WTC11 (cell line): ENCODE results near the gene POMT1. TPM values are rescaled to one million over a fixed set of nuclear protein-coding genes. Genes with fewer than 3 reads are reported as not detected.
A peak's percentile ranks its signal among the peaks of the same experiment; 100 is the strongest.

ENCODE experiments used
- AFF4 ChIP-seq: sonication (generic); formaldehyde crosslinking; IDR thresholded peaks from 2 replicates; pipeline ENCODE4 v1.8.1; 2023; ENCODE audit warnings: mild to moderate bottlenecking, missing genetic modification reagents, borderline replicate concordance
- AR ChIP-seq: fragments of 250-450 bp; sonication (Bioruptor Pico); IDR thresholded peaks from 2 replicates; pipeline ENCODE4 v1.9.0; 2021; ENCODE audit warnings: mild to moderate bottlenecking
- ATF1 ChIP-seq: sonication (generic); formaldehyde crosslinking; IDR thresholded peaks from 2 replicates; pipeline ENCODE4 v1.8.1; 2023; ENCODE audit warnings: mild to moderate bottlenecking, moderate library complexity, missing genetic modification reagents
- ATF2 ChIP-seq: sonication (generic); formaldehyde crosslinking; IDR thresholded peaks from 2 replicates; pipeline ENCODE4 v1.8.1; 2022; ENCODE audit warnings: low read depth, missing genetic modification reagents, borderline replicate concordance
- E2F4 ChIP-seq: sonication (generic); formaldehyde crosslinking; IDR thresholded peaks from 2 replicates; pipeline ENCODE4 v1.8.1; 2022; ENCODE audit warnings: low read depth, mild to moderate bottlenecking, moderate library complexity, missing genetic modification reagents, borderline replicate concordance
- E2F5 ChIP-seq: sonication (generic); formaldehyde crosslinking; IDR thresholded peaks from 2 replicates; pipeline ENCODE4 v1.8.1; 2022; ENCODE audit warnings: mild to moderate bottlenecking, moderate library complexity, missing genetic modification reagents
- ESRRA ChIP-seq: sonication (generic); formaldehyde crosslinking; IDR thresholded peaks from 2 replicates; pipeline ENCODE4 v1.8.1; 2022; ENCODE audit warnings: mild to moderate bottlenecking, missing genetic modification reagents, borderline replicate concordance
- FOXK1 ChIP-seq: sonication (generic); formaldehyde crosslinking; IDR thresholded peaks from 2 replicates; pipeline ENCODE4 v1.8.0; 2022; ENCODE audit warnings: mild to moderate bottlenecking, moderate library complexity, missing genetic modification reagents
- GRHL2 ChIP-seq: fragments of 250-450 bp; sonication (Bioruptor Pico); IDR thresholded peaks from 2 replicates; pipeline ENCODE4 v1.8.0; 2022; ENCODE audit warnings: mild to moderate bottlenecking, moderate library complexity; ENCODE audit not compliant: insufficient replicate concordance, severe bottlenecking
- JUN ChIP-seq: sonication (generic); formaldehyde crosslinking; IDR thresholded peaks from 2 replicates; pipeline ENCODE4 v1.8.0; 2023; ENCODE audit warnings: mild to moderate bottlenecking, missing genetic modification reagents
- MXD4 ChIP-seq: fragments of 250-450 bp; sonication (Bioruptor Pico); IDR thresholded peaks from 2 replicates; pipeline ENCODE4 v1.8.0; 2021; ENCODE audit warnings: mild to moderate bottlenecking, moderate library complexity, borderline replicate concordance
- MYBL2 ChIP-seq: sonication (generic); formaldehyde crosslinking; IDR thresholded peaks from 2 replicates; pipeline ENCODE4 v1.8.1; 2023; ENCODE audit warnings: mild to moderate bottlenecking, moderate library complexity, missing genetic modification reagents
- NFE2L1 ChIP-seq: sonication (generic); formaldehyde crosslinking; IDR thresholded peaks from 2 replicates; pipeline ENCODE4 v1.8.1; 2023; ENCODE audit warnings: missing genetic modification reagents
- NR2C2 ChIP-seq: sonication (generic); formaldehyde crosslinking; IDR thresholded peaks from 2 replicates; pipeline ENCODE4 v1.8.0; 2022; ENCODE audit warnings: mild to moderate bottlenecking, missing genetic modification reagents
- PREB ChIP-seq: sonication (generic); formaldehyde crosslinking; IDR thresholded peaks from 2 replicates; pipeline ENCODE4 v1.8.1; 2022; ENCODE audit warnings: mild to moderate bottlenecking, missing genetic modification reagents, moderate library complexity, borderline replicate concordance
- SMAD3 ChIP-seq: sonication (generic); formaldehyde crosslinking; IDR thresholded peaks from 2 replicates; pipeline ENCODE4 v1.8.0; 2022; ENCODE audit warnings: missing genetic modification reagents, mild to moderate bottlenecking, borderline replicate concordance
- TCF7 ChIP-seq: sonication (generic); formaldehyde crosslinking; IDR thresholded peaks from 2 replicates; pipeline ENCODE4 v1.8.0; 2022; ENCODE audit warnings: mild to moderate bottlenecking, low read depth, missing genetic modification reagents, moderate library complexity
- TEAD1 ChIP-seq: sonication (generic); formaldehyde crosslinking; IDR thresholded peaks from 2 replicates; pipeline ENCODE4 v1.8.0; 2022; ENCODE audit warnings: mild to moderate bottlenecking, missing genetic modification reagents
- USF1 ChIP-seq: sonication (generic); formaldehyde crosslinking; IDR thresholded peaks from 2 replicates; pipeline ENCODE4 v1.8.0; 2022; ENCODE audit warnings: mild to moderate bottlenecking, missing genetic modification reagents
- ZBTB21 ChIP-seq: sonication (generic); formaldehyde crosslinking; IDR thresholded peaks from 2 replicates; pipeline ENCODE4 v1.8.1; 2023; ENCODE audit warnings: mild to moderate bottlenecking, missing genetic modification reagents, borderline replicate concordance
- ZNF138 ChIP-seq: sonication (generic); formaldehyde crosslinking; conservative IDR thresholded peaks from 2 replicates; pipeline ENCODE4 v1.8.1; 2022; ENCODE audit warnings: mild to moderate bottlenecking, moderate library complexity, missing genetic modification reagents
- ZNF232 ChIP-seq: sonication (generic); formaldehyde crosslinking; IDR thresholded peaks from 2 replicates; pipeline ENCODE4 v1.8.0; 2022; ENCODE audit warnings: mild to moderate bottlenecking, missing genetic modification reagents
- ZNF416 ChIP-seq: fragments of 250-450 bp; sonication (Bioruptor Pico); IDR thresholded peaks from 2 replicates; pipeline ENCODE4 v1.9.0; 2021; ENCODE audit warnings: mild to moderate bottlenecking, inconsistent platforms
- ZNF423 ChIP-seq: fragments of 250-450 bp; sonication (Bioruptor Pico); IDR thresholded peaks from 2 replicates; pipeline ENCODE4 v2.1.2; 2022; ENCODE audit warnings: mild to moderate bottlenecking, moderate library complexity
- total RNA-seq: library from RNA; stranded (reverse); gene quantifications from 3 replicates; pipeline ENCODE4 v1.2.3, GENCODE V29; 2021

Gene POMT1
- total RNA-seq, 1 experiment from 2014 or later: 36.2 TPM

- TF ChIP-seq ATF2 (CRISPR knock-in tag): no peak; the same call in 1 of the 2 replicates
- TF ChIP-seq ZBTB21 (CRISPR knock-in tag): peak; percentile 31; the same call in 1 of the 2 replicates
- no peak; the same call in 1 of the 2 replicates for TF ChIP-seq MYBL2 (CRISPR knock-in tag)
- no peak for TF ChIP-seq PREB
- TF ChIP-seq ZNF138 (CRISPR knock-in tag): no peak; the same call in 1 of the 2 replicates
- peak; percentile 75; the same call in 1 of the 2 replicates for TF ChIP-seq JUN (CRISPR knock-in tag)
- TF ChIP-seq NR2C2 (CRISPR knock-in tag): no peak
- TF ChIP-seq GRHL2 (CRISPR knock-in tag): no peak
- TF ChIP-seq NFE2L1 (CRISPR knock-in tag): no peak; the same call in 1 of the 2 replicates
- no peak; the same call in 1 of the 2 replicates for TF ChIP-seq TCF7 (CRISPR knock-in tag)
- no peak for TF ChIP-seq USF1 (CRISPR knock-in tag)
- peak; percentile 85; the same call in 1 of the 2 replicates for TF ChIP-seq E2F5 (CRISPR knock-in tag)
- no peak for TF ChIP-seq AR (CRISPR knock-in tag)
- no peak for TF ChIP-seq MXD4 (CRISPR knock-in tag)
- TF ChIP-seq ZNF232 (CRISPR knock-in tag): peak; percentile 94; the same call in 1 of the 2 replicates
- TF ChIP-seq TEAD1 (CRISPR knock-in tag): no peak; the same call in 1 of the 2 replicates
- TF ChIP-seq ATF1 (CRISPR knock-in tag): peak; percentile 77; the same call in 1 of the 2 replicates
- no peak; the same call in 1 of the 2 replicates for TF ChIP-seq SMAD3 (CRISPR knock-in tag)
- TF ChIP-seq FOXK1 (CRISPR knock-in tag): peak; percentile 77
- TF ChIP-seq AFF4 (CRISPR knock-in tag): no peak
- TF ChIP-seq E2F4 (CRISPR knock-in tag): no peak
- TF ChIP-seq ESRRA: peak; percentile 80
- TF ChIP-seq ZNF416: no peak
- no peak for TF ChIP-seq ZNF423
Measured at GRCh38 chr9:131502781-131503625, at the start of gene POMT1 (continued).
